ENCODE results near the gene HOOK2. TPM values are rescaled to one million over a fixed set of nuclear protein-coding genes. Genes with fewer than 3 reads are reported as not detected.
A peak's percentile ranks its signal among the peaks of the same experiment; 100 is the strongest.

HOOK2 gene
- total and polyA plus RNA-seq, 9 of the 15 experiments (the other 6 are each of a cell fraction or from before 2014, with no cell fraction given) = 1.3 to 17.2 (median 9.9) TPM

GRCh38 chr19:12783291-12783848 is 8.0 kb upstream of the HOOK2 start:
- H3K4me2 ChIP-seq (ENCODE audit: insufficient read depth, low read length) = peak overlapping the region; percentile 78
- ATAC-seq (no peak), DNase-seq (ENCODE audit: extremely low read depth in 1 of 4, low spot score in 3 of 4) (peak in 1 of 4 experiments; percentile 37), FAIRE-seq (no peak)
- ChIA-PET CTCF (ENCODE audit: low intra/inter-chr PET ratio) (no interaction called here), POLR2A (interaction anchor here (1.0 to 2.2 kb wide), 2 partner anchors 9 to 97 kb away, joined by 3 to 39 read pairs; partner anchors contain the start of genes DNASE2 and JUNB)
- H3K9ac ChIP-seq (ENCODE audit: insufficient read depth in 1 of 2, low read depth in 2 of 2, low read length in 2 of 2) = peak overlapping the region; percentile 73 to 91
- peak overlapping the region; percentile 43; the same call in 1 of the 2 replicates for H3K4me3 ChIP-seq
- no peaks in the 10 kb centered on the region for H3K9me3 ChIP-seq (replicated peaks; ENCODE audit: control insufficient read depth, insufficient read depth, low read depth, low read length)
- no TSS peak for BruUV-seq (replicated peaks)
- peak overlapping the region; percentile 82 for H2AFZ ChIP-seq (ENCODE audit: low read depth, low read length)
- H3K27ac ChIP-seq (ENCODE audit: extremely low read depth, low read depth, low read length) = peak overlapping the region; percentile 97
- in situ Hi-C loops (cut with MboI) = no loop called here
- H3K79me2 ChIP-seq (ENCODE audit: control insufficient read depth, insufficient read depth, low read length) = no peaks in the 10 kb centered on the region
- H3K36me3 ChIP-seq (ENCODE audit: control insufficient read depth, insufficient read depth, low read length) = no peaks in the 10 kb centered on the region
- WGBS (ENCODE audit: insufficient coverage, low coverage, missing lambda C conversion rate) = 23% methylated on average over 14 of the region's 16 CpGs
- no peaks in the 10 kb centered on the region for H4K20me1 ChIP-seq (replicated peaks; ENCODE audit: control insufficient read depth, insufficient read depth, low read length)
- intact Hi-C loops (cut with micrococcal nuclease) = no loop called here
- no peaks in the 10 kb centered on the region for H3K9me1 ChIP-seq (ENCODE audit: control insufficient read depth, insufficient read depth, low read length)
- H3K4me1 ChIP-seq (replicated peaks in 1 of 2; ENCODE audit: control insufficient read depth in 2 of 2, insufficient read depth in 2 of 2, low read length in 2 of 2) = peaks cover 69 to 71% of the 10 kb centered on the region in 2 experiments
- H3K27me3 ChIP-seq (ENCODE audit: control insufficient read depth in 2 of 2, insufficient read depth in 2 of 2, low read length in 2 of 2) = no peaks in the 10 kb centered on the region
- no peak for TF ChIP-seq GTF2F1 (IDR thresholded peaks at IDR 0.05; ENCODE audit: low read depth, low read length)
- no peak for TF ChIP-seq DEAF1 (CRISPR knock-in tag; IDR thresholded peaks at IDR 0.05)
- peak; percentile 23; the same call in 1 of the 2 replicates for TF ChIP-seq ZNF395 (CRISPR knock-in tag; IDR thresholded peaks at IDR 0.05)
- no peak for TF ChIP-seq ARID2 (IDR thresholded peaks at IDR 0.05)
- no peak for TF ChIP-seq BRCA1 (IDR thresholded peaks at IDR 0.05)
- TF ChIP-seq BRCA1 (CRISPR knock-in tag; IDR thresholded peaks at IDR 0.05) = no peak
- no peak for TF ChIP-seq ATF3 (IDR thresholded peaks at IDR 0.05)
- TF ChIP-seq ATF3 (CRISPR knock-in tag; conservative IDR thresholded peaks at IDR 0.05) = no peak
- no peak for TF ChIP-seq GTF2B (IDR thresholded peaks at IDR 0.05; ENCODE audit: extremely low read depth, insufficient read length)
- TF ChIP-seq RBM22 (IDR thresholded peaks at IDR 0.05; ENCODE audit: low read depth, low read length, poor library complexity, severe bottlenecking) = no peak
- TF ChIP-seq MLX (CRISPR knock-in tag; conservative IDR thresholded peaks at IDR 0.05) = no peak
- TF ChIP-seq ZNF785 (CRISPR knock-in tag; IDR thresholded peaks at IDR 0.05) = no peak
- 0 out of 2 replicates have a peak, but pooled peaks have one; percentile 16 for TF ChIP-seq NFRKB (IDR thresholded peaks at IDR 0.05; ENCODE audit: low read depth)
- no peak; the same call in 1 of the 2 replicates for TF ChIP-seq ZBTB9 (CRISPR knock-in tag; IDR thresholded peaks at IDR 0.05)
- no peak for TF ChIP-seq PTBP1 (IDR thresholded peaks at IDR 0.05; ENCODE audit: low read depth, low read length)
- TF ChIP-seq BCOR (IDR thresholded peaks at IDR 0.05) = peak; percentile 41; the same call in 1 of the 2 replicates
